Activated T-helper 1 cell treated with anti-CD3 and anti-CD28 coated beads, Interleukin-2, amount 50 U/mL, for 16 hours (primary cell): ENCODE results near the gene UBA5.
A peak's percentile ranks its signal among the peaks of the same experiment; 100 is the strongest.

ENCODE experiments used
- DNase-seq, 2 donors: peaks; one replicate each; pipeline ENCODE4 v3.0.0-alpha.2; 2020; ENCODE audit warnings: low read depth in 1 of 2, low spot score in 1 of 2

UBA5 gene

DNA sequence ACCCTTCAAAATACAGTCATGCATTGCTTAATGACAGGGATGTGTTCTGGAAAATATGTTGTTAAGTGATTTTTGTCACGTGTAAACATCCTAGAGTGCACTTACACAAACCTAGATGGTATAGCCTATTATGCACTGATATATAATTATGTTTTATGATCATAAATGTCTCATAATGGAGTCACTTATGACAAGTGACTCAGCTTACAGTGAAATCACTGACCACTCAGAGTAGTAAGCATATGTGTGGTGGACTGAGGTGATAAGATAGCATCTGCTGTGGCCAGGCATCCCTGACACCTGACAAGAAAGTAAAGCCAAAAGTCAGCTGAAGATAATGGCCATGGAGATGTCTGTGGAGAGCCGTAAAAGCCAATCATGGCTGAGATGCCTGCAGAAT is 5.9 kb upstream of the UBA5 start:
- no peak for DNase-seq

GRCh38 chr3:132654721-132655120 is 5.4 kb upstream of the UBA5 start:
- no peak for DNase-seq

GRCh38 chr3:132655471-132655870 is 4.7 kb upstream of the UBA5 start:
- DNase-seq: no peak

DNA sequence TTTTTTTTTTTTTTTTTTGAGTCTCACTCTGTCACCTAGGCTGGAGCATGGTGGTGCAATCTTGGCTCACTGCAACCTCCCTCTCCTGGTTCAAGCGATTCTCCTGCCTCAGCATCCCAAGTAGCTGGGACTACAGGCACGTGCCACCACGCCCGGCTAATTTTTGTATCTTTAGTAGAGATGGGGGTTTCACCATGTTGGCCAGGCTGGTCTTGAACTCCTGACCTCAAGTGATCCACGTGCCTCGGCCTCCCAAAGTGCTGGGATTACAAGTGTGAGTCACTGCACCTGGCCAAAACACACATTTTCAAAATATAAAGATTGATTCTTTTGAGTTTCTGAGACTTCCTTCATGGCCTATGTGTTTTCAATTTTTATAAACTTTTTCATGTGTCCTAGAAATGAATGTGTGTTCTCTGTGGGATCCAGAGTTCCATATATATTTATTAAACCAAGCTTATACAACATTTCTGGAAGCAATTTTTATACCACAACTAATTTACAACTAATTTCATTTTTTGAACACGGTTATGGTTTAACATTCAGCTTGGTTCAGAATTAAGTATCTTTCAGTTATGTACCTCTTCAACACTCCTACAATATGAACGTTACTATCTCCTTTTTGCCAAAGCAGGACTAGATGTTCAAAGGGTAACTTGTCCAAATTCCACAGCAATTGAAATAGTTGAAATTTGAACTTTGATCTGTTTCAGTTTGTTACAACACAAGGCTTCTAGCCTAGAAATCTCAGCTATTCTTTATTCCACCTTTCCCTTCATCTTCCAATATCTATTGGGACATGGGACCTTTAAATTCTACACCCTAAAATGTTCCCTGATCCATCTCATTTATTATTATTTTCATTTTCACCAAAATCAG is 2.0 kb upstream of the UBA5 start:
- DNase-seq: no peak

- DNase-seq: no peak
These were observed 1.1 kb upstream of the UBA5 start for GRCh38 chr3:132659000-132659364.

- peak in 1 of 2 donors; percentile 5 for DNase-seq
These were observed 621 bp upstream of the UBA5 start, which contains the start of gene ACAD11 for GRCh38 chr3:132659365-132660051. ACAD11 (minus strand) TSS chr3:132659809; CDS start chr3:132659751, 58 bp downstream.

GRCh38 chr3:132660811-132661070 is 612 bp downstream of the UBA5 start:
- DNase-seq: no peak

- DNase-seq: no peak
These were observed 972 bp downstream of the UBA5 start for GRCh38 chr3:132661101-132661500.

DNA sequence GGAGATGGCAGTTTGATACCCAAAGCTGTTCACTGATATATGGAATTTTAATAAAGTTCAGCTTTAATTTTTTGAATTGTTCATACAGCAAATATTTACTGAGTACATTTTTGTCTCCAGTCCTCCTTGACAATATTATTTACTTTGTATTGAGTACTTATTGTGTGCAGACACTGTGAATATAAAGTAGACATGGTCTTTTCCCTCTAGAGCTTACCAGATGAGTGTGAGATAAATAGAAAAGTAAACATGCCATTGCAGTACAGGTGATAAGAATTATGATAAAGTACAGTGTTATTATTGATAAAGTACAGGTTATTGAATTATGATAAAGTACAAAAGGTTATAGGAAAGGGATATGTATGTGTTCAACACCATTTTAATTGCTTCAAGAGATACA is 2.1 kb downstream of the UBA5 start:
- no peak for DNase-seq

GRCh38 chr3:132665230-132665745 is 5.2 kb downstream of the UBA5 start:
- no peak for DNase-seq

DNA sequence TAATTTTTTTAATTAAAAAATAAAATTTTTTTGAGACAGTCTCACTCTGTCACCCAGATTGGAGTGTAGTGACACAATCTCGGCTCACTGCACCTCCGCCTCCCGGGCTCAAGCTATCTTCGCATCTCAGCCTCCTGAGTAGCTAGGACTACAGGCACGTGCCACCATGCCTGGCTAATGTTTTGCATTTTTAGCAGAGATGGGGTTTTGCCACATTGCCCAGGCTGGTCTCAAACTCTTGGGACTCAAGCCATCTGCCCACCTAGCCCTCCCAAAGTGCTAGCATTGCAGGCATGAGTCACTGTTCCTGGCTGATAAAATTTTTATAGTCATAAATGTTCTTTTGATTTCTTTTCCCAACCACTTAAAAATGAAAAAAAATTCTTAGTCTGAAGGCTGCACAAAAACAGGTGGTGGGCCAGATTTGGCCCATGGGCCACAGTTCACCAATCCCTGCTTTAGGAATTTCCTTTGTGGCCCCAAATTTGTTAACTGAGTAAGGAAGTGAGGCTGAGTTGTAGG is 9.2 kb downstream of the UBA5 start:
- no peak for DNase-seq

GRCh38 chr3:132675408-132675807 is 15.3 kb downstream of the UBA5 start:
- DNase-seq: no peak

GRCh38 chr3:132679911-132680310 is 19.8 kb downstream of the UBA5 start:
- DNase-seq: no peak

DNA sequence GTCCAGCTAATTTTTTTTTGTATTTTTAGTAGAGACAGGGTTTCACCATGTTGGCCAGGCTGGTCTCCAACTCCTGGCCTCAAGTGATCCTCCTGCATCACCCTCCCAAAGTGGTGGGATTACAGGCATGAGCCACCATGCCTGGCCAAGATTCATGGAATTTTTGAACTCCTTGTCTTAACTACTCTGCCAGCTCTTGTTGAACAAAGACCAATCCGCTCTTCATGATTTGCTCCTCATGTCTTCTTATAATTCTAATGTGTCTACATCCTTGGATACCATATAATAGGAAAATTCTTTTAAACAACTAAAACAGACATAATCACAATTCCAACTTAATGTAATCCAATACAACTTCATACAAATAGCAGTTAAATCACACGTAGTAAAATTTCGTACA is 21.3 kb downstream of the UBA5 start:
- DNase-seq: no peak

- DNase-seq: no peak
These were observed 22.1 kb downstream of the UBA5 start for GRCh38 chr3:132682201-132682600.

DNA sequence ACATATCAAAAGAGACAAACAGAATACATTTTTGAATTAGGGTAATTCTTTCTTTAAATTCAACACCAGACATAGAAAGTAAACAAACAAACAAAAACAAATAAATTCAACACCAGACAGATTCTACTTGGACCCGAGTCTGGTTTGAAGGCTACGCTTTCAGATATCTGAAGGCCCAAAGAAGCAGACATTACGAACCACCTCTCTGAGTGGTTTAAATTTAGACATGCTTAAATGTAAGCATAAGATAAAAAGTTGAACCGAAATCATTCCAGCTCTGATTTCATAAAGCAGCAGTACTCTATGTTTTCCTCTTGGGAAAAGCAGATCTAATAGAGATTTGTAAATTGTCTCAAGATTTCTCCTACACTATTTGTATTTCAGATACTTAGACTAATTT is 29.9 kb downstream of the UBA5 start:
- no peak for DNase-seq

GRCh38 chr3:132694991-132695390 is 34.9 kb downstream of the UBA5 start:
- DNase-seq: no peak

DNA sequence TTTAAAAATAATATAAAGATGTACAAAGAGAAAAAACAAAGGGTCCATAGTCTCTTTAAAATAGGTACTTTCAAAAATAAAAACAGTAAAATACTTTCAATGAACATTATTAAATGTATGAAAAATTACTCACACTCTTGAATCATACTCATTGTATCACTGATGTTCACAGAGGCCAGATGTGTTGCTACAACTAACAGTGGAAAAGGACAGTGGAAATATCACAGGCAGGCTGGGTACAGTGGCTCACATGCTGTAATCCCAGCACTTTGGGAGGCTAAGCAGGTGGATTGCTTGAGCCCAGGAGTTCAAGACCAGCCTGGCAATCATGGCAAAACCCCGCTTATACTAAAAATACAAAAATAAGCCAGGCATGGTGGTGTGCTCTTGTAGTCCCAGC is 35.3 kb downstream of the UBA5 start:
- DNase-seq: no peak

DNA sequence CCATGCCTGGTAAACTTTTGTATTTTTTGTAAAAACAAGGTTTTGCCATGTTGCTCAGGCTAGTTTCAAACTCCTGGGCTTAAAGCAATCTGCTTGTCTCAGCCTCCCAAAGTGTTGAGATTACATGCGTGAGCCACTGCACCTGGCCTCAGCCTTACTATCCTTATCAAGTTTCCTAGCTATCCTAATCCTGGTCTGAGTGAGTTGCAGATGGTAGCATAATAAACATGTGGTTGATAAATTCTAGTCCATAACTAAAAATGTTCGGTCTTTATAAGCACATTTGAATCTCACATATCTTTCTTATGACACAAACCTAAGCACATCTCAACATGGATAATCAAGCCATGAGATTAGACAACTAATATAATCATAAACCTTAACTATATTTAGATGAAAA is 43.6 kb downstream of the UBA5 start:
- no peak for DNase-seq

GRCh38 chr3:132709761-132710160 is 49.6 kb downstream of the UBA5 start:
- DNase-seq: no peak

GRCh38 chr3:132710311-132710710 is 50.2 kb downstream of the UBA5 start:
- DNase-seq: no peak

DNA sequence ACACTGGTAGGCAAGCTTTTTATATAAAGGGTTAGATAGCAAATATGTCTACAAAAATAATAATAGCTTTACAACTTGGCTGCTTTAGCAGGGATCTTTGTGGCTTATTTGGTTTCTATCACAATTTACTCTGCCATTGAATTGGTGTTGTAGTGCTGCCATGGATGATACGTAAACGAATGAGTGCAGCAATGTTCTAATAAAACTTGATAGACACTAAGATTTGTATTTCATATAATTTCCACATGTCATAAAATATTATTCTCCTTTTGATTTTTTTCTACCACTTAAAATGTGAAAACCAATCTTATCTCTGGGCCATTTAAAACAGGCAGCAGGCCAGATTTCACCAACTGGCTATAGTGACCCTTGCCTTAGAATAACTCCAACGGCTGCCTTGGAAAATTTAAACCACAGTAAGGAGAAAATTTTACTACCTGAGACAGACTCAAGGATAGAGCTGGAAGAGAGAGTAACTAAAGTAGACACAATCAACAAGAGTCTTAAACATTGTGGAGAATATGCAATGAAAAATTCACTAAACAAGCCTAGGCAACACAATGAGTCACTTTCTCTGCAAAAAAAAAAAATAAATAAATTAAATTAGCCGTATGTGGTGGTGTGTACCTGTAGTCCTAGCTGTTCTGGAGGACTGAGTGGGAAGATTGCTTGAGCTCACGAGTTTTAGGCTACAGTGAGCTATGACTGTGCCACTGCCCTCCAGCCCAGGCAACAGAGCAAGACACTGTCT is 54.0 kb downstream of the UBA5 start:
- no peak for DNase-seq
